Renal cortex interstitium (tissue), 11 donors: Measurements from ENCODE around the gene TMSB4X. TPM values are rescaled to one million over a fixed set of nuclear protein-coding genes. Genes with fewer than 3 reads are reported as not detected.
"Not testable (repeated sequence)": the region's sequence is repeated elsewhere in the genome, so short reads cannot be mapped to it uniquely, and the experiment has no call there.

ENCODE experiments used
- DNase-seq, 11 donors: peaks; one replicate each; pipeline ENCODE4 v3.0.0-alpha.2; 2013; ENCODE audit warnings: low read depth in 9 of 11, low spot score in 4 of 11; ENCODE audit errors: extremely low read depth in 1 of 11
- polyA plus RNA-seq, 3 donors: library from polyadenylated mRNA; unstranded; fragments of 120-200 nt; gene quantifications; one replicate each; pipeline ENCODE4 v1.2.1, GENCODE V29; 2013; ENCODE audit not compliant: insufficient read length in 3 of 3

The TMSB4X gene
- polyA plus RNA-seq, 3 donors: 2,669 to 3,446 (median 3,123) TPM

DNA sequence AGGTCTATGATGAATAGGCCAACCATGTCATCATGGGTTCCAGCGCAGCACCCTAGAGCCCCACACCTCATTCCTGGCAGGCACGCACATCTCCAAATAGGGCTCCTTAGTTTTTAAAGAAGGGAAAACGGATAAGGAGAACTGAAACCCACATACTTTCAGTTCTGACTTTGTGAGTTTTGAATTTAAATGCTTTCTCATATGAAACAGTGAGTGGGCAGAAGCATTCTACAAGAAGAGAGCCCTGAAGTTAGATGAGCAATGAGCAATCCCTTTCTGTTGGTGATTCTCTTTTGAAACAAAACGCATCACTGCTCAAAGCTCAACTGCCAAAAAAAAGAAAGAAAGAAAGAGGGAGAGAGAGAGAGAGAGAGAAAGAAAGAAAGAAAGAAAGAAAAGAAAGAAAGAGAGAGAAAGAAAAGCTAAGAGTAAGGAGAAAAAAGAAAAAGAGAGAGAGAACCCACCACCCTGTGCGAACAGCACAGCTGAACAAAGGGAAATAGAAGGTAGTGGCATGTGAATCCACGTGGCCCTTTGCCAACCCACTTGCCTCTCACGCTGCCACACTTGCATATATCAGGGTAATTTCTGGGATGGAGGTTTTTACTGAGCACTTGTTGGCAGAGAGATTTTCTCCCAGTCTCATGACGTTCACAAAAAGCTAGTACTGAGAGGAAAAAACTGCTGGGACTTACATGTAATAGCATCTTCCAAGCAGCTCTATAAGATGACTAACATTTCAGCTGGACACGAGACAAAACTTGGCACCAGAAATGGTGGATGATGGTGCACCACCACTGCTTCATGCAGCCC lies 31.0 kb downstream of the TMSB4X start:
- no peak for DNase-seq

DNA sequence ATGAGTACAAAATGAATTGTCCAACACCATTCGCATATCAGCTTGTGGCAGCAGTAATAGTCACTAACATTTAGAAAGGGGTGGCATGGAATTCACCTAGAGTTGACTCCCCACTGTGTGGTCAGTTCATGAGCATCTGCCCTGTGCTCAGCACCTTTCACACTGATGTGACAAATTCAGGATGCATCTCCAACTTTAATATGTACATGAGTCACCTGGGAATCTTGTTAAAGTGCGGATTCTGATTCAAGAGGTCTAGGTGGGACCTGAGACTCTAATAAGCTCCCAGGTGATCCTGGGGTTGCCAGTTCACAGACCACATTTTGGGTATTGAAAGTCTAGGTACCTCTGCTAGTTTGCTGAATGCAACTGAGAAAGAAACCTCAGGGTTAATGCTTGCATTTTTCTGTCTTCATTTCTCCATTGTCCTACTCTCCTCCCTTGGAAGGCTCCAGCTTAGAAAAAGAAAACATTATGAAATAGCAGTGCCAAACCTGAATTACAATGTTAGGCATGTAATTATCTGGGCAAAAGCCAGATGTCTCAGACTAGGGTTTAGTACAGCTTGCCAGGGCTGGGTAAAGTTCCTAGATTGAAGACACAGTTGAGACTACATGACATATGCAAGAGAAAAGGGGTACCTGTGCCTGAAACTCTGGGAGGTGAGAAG lies 32.7 kb downstream of the TMSB4X start:
- DNase-seq: no peak

DNA sequence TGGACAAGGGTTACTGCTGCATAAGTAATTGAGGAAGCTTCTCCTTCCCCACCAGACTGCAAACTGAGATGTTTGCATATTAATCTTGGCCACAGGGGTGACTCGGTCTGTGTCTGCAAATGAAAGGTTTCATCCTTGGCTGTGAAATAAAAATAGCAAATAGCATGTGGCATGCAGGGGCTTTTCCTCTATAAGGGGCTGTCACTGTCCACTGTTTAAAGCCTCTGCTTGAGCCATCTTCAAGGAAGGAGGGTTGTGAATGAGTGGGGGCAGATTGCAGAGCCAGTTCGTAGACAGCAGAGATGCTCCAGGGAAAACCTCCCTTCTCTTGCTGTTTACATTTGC lies 33.3 kb downstream of the TMSB4X start:
- DNase-seq: no peak

DNA sequence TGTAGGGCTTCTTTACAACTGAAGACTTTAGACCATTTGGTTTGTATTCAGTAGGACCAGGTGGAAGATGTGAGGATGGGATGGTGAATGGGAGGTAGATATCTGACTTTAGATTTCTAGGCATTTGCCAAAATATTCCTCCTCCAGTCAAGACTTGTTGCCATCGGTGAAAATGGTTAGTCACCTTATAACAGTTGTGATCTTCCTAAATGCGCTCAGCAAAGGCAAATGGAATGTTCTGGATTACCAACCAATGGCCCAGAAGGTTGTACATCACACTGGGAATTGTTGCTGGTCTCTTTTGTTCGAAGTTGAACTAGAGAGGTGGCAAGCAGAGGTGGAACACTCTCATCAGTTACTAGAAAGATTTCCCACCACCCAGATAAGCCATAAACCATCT lies 33.9 kb downstream of the TMSB4X start:
- no peak for DNase-seq

DNA sequence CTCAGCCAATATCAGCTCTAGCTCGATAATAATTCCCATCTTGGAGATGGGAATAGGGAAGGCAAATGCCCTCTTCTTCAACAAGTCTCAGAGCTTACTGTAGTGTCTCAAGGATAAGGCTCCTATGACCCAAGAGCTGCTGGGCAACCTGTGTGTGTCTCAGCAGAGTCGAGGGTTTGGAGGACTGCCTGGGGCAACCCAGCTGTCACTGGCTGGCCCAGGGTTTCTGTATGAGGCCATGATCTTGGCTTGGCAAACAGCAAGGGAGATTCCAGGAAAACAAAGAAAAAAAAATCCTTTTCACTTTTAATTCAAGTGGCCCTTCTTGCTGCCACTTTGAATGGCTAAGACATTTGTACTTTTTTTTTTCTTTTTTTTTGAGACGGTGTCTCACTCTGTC lies 34.4 kb downstream of the TMSB4X start:
- no peak for DNase-seq

DNA sequence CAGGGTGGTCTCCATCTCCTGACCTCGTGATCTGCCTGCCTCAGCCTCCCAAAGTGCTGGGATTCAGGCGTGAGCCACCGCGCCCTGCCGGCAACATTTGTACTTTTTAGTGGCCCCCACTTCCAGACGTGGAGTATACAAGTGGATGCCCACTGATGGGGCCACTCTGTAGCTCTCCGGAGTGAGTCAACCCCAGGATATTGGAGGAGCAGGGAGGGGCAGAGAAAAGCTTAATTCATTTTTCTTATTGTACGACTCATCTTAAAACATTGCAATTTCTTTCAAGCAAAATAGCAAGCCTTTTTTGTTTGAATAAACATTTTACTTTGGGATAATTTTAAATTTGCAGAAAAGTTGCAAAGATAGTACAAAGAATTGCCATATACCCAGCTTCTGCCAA lies 34.9 kb downstream of the TMSB4X start:
- DNase-seq: no peak

DNA sequence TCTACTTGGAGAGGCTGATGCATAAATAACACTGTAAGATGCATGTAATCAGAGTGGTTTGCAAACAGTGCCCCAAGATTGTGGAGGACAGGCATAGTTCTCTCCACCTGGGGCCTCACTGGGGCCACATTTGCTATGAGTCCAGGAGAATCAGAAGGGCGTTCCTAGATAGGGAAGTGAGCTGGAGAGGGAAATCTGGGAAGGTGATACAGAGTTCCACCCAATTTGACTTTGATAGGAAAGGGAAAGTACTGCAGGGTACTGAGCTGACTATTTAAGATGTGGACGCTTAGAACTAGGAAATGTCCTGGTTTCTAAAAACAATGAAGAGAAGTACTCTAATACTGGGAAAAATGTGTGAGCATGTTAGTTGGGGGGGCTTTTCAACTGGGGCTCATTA lies 35.6 kb downstream of the TMSB4X start:
- no peak for DNase-seq

DNA sequence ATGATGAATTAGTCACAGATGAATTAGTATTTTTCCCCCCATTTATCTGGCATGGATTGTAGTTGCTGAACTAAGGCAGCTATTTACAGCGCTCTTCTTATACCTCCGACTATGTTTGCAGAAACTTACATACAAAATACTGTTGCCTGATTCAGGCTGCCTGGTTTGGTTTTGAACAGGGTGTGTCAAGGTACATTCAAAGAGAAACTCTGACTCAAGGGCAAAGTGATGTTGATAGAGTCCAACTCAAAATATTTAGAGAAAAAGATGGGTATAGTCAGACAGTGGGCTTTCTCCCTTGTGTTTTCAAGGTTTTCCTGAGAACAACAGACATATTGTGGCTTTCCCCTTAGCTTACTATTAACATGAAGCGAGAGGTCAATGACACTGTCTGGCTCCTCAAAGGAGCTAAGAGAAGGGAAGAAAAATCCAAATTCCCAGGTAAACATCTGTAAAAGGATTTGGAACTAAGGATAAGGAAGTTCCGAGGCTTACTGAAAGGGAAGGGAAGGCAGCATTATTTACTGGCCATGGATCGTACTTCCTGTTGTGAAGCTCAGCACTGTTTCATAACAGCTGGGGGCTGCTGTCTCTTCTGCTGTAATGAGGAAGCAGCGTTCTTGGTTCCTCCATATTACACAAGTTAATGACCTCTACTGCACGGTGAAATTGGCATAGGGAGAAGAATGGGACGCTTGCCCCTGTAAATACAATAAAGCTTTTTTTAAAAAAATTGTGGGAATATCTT lies 38.6 kb downstream of the TMSB4X start:
- peak in 2 of 11 donors; percentile 47 to 59 for DNase-seq

DNA sequence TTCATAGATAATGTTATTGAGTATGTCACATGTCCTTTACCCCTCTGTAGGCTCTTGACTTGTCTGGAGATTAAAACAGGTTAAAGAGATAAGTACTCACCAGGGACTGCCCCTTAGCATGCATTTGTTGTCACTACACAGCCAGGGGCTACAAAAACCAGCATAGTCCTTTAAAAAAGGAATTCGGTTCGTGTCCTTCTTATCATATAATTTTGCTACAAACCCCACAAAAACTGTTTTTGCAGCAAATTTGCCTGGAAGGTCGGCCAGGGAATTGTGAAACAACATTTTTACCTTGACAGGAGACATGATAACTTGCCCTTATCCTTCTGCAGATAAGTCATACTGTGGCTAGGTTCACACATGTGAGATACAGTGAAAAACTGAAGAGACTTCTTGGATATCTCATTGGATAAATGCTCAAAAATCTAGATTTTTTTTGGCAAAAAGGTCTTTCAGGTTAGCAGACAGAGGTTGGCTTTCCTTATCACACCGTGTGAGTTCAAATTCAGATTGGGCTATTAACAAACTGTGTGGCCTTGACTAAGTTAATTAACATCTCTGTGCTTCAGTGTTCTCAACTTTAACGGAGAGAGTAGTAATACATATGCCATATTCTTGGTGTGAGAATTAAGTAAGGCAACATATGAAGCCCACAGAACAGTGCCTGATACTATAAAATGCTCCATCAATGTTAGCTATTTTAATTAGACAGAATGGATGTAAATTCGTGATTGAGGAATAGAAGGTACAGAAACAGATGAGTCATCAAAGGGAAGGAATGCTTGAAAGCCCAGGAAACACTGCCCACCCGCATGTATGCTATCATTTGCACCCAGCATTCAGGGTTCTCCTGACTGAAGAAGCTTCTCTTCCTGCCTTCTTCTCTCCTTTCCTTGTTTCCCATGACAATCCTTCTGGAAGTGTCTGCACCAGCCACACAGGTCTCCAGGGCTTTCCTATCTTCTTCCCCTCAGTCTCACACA lies 39.5 kb downstream of the TMSB4X start:
- DNase-seq: no peak

DNA sequence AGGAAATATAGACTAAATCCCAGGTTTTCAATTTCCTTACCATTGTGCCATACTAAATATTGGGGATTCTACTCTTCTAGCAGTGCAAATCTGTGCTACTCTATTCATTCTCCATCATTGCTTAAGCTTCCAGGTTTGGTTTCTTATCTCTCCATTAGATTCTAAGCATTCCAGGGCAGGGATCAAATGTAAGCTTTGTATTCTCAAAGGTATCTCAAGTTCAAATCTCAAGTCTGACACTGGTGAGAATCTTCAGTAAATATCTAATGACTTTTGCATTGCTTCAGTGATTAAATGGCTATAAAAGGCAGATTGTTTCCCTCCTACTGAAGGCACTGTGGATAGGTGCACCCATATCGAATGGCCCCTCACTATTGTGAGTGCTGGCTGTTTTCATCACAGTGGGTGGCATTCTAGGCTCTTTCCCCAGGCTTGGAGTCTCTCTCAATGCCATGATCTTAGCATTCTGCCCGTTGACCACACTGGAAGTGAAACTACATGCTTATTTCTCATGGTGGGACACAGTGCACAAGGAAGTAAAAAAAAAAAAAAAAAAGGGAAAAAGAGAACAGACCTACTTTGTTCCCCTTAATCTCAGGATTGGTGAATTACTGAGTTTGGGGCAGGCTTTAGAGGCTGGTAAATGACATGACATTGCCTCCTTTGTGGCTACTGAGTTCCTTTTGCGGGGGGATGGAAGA lies 40.8 kb downstream of the TMSB4X start:
- DNase-seq: no peak

DNA sequence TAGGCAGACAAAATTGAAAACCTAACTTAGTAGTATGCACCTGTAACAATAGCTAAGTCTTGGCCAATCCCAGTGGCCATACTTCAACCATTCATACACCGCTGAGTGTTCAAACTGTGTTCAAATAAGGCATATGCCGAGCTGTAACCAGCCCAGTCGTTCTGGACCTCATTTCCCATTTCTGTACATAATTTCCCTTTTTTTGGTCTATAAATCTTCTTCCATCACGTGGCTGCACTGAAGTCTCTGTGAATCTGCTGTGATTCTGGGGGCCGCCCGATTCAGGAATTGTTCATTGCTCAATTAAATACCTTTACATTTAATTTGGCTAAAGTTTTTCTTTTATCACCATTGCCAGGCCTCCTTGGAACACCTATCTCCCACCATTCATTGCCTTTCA lies 41.8 kb downstream of the TMSB4X start:
- not testable (repeated sequence) for DNase-seq

DNA sequence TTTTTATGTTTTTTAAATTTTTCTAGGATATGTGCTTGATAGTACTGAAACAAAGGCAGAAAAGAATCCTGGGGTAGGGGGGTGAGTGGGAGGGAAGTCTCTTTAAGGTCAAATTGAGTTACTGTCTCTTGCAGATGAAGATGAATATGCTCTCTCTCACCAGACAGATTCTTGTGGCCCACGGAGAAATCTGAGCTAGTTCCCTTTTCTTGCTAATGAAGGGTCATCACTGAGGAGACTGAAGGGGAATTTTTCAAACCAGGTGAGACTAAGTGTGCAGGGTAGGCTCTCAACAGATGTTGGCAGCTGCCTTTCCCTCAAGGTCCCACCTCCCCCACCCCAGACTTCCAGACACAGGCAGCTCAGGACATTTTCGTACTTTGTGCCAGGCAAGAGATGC lies 48.0 kb downstream of the TMSB4X start:
- no peak for DNase-seq

DNA sequence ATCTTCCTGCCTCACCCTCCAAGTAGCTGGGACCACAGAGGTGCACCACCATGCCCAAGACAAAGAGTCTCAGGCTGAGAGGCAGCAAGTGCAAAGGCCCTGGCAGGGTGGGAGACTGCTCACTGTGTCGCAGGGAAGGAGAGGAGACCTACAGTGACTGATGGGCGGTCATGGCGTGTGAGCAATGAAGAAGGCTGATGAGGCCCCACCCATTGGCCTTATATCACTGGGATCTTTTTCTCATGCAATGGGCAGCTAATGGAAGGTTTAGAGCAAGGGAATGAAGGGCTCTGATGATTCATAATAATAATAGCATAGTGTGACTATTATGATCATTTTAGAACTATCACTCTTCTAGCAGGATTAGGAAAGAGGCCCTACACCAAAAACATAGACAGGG lies 48.7 kb downstream of the TMSB4X start:
- no peak for DNase-seq

DNA sequence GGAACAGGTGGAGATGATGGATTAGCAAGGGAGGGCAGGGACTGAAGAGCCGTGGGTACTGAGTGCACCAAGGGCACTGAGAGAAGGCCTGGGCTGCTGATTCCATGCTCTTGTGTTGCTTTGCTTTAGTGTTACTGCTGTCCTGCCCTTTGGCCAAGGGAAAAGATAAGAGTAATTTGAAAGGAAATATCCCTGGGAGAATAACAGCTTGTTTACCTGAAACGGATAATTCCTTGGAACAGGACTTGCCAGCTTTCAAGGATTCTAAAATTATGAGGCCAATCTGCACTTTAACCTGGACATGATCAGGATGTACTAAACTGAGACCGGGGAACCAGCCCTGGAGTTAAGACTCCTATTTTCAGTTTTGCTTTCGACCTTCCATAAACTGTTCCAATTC lies 49.1 kb downstream of the TMSB4X start:
- DNase-seq: no peak

DNA sequence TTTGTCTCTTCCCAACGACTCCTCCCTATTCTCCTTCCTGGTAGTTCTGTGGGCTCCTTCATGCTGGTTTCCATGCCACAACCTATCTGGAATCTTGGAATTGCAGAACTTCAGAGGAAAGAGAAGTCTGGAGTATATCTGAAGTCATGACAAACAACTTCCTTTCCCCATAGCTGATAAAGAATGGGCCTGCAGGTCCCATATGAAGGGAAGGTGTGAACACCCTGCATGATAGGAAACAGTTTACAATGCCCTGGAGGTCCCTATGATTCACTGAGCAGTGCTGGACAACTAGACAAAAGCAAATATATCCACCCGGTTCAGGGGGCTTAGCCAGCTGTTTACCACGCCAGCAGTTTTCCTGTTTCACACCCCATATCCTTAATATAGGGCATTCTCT lies 50.1 kb downstream of the TMSB4X start:
- no peak for DNase-seq
